Measurements from ENCODE around the gene SMIM41.
A peak's percentile ranks its signal among the peaks of the same experiment; 100 is the strongest.

DNA sequence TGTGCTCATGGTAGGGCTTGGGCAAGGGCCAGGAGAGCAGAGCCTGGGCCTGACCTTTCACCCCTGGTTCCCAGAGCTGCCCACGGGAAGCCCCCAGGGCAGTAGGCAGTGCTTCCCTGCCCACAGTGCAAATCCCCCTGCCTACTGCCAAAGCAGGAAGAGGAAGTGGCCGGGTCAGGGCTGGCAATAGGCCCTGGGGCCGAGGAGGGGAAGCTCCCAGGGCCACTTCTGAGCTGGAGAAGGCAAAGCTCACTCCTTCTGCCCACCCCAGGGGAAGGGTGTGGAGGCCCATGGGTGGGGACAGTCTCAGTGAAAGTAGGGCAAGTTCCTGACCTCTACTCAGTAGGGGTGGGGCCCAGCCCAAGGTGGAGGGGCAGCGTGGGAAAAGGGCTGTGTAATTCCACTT, 33.7 kb upstream of the SMIM41 start:
- TF ChIP-seq, protein P1, sequence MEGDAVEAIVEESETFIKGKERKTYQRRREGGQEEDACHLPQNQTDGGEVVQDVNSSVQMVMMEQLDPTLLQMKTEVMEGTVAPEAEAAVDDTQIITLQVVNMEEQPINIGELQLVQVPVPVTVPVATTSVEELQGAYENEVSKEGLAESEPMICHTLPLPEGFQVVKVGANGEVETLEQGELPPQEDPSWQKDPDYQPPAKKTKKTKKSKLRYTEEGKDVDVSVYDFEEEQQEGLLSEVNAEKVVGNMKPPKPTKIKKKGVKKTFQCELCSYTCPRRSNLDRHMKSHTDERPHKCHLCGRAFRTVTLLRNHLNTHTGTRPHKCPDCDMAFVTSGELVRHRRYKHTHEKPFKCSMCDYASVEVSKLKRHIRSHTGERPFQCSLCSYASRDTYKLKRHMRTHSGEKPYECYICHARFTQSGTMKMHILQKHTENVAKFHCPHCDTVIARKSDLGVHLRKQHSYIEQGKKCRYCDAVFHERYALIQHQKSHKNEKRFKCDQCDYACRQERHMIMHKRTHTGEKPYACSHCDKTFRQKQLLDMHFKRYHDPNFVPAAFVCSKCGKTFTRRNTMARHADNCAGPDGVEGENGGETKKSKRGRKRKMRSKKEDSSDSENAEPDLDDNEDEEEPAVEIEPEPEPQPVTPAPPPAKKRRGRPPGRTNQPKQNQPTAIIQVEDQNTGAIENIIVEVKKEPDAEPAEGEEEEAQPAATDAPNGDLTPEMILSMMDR (IDR thresholded peaks at IDR 0.05): no peak
- TF ChIP-seq POLR2A (IDR thresholded peaks at IDR 0.05): no peak
- no peak for TF ChIP-seq EP300 (IDR thresholded peaks at IDR 0.05)
- TF ChIP-seq POLR2AphosphoS5 (IDR thresholded peaks at IDR 0.05): peak in 1 of 4 donors; percentile 9

Data from sigmoid colon (tissue), 4 donors.